HG03565 (cell line): ENCODE measurements around the gene SLC12A8.

Experiments
- ATAC-seq: cut with Tn5 transposase; IDR thresholded peaks from one replicate; pipeline ENCODE4 v1.9.1; 2021; ENCODE audit warnings: mild to moderate bottlenecking, moderate library complexity; ENCODE audit not compliant: unreplicated experiment

The SLC12A8 gene

GRCh38 chr3:125214738-125215137 is 2.2 kb upstream of the SLC12A8 start:
- ATAC-seq = no peak

GRCh38 chr3:125213946-125214542 is 1.5 kb upstream of the SLC12A8 start:
- ATAC-seq = no peak

DNA sequence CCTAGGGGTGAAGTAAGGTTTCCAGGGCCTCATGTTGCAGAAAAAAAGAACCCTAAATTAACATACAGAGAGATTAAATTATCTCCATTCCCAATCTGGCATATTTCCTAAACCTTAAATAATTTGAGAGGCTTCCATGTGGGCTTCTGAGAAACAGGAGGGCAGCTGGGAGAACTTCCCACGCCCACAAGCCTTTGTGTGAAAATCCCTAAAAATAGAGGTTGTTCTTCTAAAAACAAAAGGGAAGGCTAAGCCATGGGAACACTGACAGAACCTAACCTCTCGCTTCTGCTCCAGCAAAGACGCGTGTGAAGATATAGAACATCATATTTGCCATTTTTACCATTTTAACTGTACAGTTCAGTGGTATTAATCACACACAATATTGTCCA is 812 bp upstream of the SLC12A8 start:
- ATAC-seq = no peak

GRCh38 chr3:125212091-125212508 is 448 bp downstream of the SLC12A8 start:
- no peak for ATAC-seq

DNA sequence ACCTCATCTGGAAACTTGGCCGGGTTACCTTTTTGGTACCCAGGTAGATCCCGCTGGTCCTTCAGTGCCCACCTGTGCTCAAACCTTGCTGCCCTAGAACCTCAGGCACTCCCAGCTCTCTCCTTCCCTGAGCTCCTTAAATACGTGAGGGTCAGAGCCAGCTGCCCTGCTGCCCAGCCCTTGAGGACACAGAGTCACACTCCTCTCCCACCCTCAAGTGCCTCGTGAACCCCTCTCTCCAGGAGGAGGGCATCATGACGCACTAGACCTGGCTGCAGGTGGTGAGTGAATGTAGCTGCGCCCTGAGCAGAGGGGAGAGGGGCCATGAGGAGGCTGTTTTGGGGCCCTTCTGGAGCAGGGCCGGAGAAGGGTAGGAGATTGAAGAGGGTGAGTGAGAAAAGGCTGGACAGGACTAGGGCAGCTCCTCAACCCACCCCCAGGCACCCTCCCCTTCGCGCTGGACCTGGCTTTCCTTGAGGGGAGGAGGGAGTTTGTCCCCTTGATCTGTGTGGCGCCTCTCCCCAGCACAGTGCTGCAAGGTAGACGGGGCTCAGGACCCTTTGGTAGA is 941 bp downstream of the SLC12A8 start:
- no peak for ATAC-seq

- no peak for ATAC-seq
Observed at GRCh38 chr3:125207949-125208568, 4.5 kb downstream of the SLC12A8 start.

DNA sequence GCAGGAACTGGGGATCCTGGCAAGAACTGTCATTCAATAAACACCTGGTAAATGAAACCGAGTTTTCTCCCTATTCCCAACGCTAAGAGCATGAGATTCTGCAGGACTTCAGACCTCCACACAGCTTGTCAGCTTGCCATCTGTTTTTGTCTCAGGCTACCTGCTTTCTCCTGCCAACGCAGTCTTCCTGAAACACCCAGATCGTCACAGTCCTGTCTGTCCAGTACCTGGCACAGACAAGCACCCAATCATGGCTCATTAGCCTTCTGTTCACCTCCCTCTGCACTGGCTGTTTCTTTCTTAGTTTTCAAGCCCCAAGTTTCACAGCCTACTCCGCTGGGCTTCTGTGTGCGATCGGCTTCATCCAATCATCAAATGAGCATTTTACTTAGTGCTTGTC is 5.0 kb downstream of the SLC12A8 start:
- no peak for ATAC-seq

DNA sequence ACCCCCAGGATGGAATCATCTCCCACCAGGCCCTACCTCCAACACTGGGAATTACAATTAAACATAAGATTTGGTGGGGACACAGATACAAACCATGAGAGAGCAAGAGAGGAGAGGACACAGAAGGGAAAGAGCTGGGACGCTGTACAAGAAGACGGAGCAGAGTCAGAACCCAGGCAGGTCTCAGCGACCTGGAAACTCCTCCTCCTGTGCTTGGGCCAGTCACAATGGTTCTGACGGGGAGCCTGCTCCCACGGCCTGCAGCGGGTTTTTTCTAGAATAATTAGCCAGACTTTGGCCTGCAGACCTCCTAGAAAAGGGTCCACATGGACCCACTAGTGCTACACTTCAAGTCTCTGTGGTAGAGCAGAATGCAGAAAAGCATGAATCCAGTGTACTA is 5.6 kb downstream of the SLC12A8 start:
- no peak for ATAC-seq

DNA sequence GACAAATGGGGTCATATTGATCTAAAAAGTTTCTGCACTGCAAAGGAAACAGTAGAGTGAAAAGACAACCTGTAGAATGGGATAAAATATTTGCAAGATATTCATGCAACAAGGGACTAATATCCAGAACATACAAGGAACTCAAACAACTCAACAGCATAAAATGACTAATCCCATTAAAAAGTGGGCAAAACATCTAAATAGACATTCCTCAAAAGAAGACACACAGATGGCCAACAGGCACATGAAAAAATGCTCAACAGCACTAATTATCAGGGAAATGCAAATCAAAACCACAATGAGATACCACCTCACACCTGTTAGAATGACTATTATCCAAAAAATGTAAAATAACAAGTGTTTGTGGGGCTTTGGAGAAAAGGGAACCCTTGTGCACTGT is 8.8 kb downstream of the SLC12A8 start:
- ATAC-seq = no peak

GRCh38 chr3:125202197-125202596 is 10.4 kb downstream of the SLC12A8 start:
- no peak for ATAC-seq

DNA sequence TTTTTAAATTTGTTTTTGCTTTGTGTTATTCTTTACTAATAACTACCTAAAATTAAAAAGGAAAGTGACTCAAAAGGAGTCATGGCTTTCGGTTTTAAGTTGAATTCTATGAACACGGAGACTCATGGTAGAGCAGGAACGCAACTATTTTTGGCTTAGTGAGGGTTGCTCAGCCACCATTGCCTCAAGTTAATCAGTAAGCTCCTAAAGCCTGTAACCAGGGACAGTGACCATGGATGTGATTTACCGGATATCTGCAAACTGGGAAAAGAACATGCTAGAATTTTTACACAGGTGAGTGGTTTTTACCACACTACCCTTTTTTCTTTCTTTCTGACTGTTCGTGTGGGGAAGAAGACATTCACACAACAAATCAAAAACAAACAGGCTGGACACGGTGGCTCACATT is 11.8 kb downstream of the SLC12A8 start:
- ATAC-seq = peak; percentile 69

DNA sequence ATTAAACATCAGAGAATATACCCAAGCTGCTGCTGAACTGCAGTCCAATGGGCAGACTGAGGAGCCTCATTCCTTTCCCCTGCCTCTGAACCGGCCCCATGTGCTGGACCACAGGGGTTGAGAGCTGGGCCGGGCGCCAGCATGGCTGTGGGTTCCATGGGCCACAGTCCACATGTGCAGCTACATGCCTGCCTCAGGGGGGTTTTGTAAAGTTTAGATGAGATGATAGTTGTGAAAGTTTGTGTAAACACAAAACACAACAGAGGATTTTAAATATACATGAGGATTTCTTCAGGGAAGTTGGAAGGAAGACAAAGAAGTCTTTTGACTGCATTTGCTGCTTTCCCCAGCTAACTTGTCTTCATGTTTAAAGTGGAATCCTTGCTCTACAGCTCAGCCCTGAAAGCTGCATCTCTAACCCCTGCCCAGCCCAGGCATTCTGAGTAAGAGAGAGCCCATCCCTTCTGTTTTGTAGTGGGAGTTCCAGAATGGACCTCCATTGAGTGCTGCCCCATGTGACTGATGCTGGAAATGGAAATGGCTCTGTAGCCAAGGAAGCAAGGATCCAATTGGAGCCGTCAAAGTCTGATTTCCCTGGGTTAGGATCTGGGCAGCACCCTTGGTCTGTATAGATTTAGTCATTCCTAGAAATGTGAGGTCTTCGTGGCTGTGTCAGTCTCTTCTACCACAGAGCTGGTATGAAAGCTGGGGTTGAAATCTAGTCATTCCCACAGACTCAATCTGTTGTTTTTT is 17.5 kb downstream of the SLC12A8 start:
- ATAC-seq = no peak

GRCh38 chr3:125194061-125194848 is 18.3 kb downstream of the SLC12A8 start:
- ATAC-seq = no peak

GRCh38 chr3:125192190-125193035 is 20.1 kb downstream of the SLC12A8 start:
- ATAC-seq = no peak

DNA sequence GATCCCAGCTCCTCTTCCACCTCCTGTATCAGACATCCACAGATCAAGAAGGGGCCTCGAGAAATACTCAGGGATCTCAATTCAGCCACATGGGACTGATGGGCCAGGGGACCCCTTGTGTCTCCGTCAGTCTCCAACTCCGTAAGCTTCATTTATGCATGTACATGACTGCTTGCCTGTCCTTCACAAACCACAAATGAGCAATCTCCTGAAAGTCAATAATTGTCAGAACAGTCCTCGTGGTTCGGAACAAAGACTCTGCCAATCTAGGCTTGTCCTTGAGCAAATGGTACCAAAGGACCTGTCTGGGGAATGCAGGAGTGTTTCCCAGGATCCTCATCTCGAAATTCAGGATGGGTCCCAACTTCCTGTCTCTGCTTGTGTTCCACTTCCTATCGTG is 20.8 kb downstream of the SLC12A8 start:
- no peak for ATAC-seq

DNA sequence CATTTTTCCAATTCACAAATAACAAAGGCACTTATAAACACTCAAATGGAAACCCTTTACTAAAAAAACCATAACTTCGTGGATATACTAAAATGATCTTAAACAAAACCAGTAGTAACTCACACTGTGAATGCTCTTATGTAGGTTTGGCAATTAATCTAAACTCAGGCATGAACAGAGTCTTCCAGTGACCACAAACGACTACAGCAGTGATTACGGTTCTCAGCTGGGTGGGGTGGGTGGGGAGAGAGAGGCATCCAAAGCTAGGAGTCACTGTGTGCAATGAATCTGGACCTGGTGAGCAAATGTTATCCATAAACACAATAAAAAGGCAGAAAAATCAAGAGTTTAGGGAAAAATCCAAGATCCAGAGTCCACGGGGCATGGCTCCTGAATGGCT is 21.3 kb downstream of the SLC12A8 start:
- ATAC-seq = no peak

DNA sequence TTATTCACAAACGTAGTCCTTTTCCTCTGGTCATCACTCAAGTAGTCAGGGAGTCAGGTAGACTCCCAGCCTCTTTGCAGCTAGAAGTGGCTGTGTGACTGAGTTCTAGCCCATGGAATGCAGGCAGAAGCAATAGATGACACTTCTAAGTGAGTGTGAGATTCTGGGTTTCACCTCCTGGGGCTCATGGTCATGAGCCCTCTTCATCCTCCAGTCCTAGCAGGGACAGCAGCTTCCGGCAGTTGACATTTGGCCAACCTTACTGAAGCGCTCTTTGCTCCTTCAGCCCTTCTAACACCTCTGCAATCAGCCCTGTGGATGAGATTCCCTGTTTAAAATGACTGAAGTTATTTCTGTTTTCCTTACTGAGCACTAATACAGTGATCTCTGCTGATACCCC is 21.8 kb downstream of the SLC12A8 start:
- ATAC-seq = no peak

DNA sequence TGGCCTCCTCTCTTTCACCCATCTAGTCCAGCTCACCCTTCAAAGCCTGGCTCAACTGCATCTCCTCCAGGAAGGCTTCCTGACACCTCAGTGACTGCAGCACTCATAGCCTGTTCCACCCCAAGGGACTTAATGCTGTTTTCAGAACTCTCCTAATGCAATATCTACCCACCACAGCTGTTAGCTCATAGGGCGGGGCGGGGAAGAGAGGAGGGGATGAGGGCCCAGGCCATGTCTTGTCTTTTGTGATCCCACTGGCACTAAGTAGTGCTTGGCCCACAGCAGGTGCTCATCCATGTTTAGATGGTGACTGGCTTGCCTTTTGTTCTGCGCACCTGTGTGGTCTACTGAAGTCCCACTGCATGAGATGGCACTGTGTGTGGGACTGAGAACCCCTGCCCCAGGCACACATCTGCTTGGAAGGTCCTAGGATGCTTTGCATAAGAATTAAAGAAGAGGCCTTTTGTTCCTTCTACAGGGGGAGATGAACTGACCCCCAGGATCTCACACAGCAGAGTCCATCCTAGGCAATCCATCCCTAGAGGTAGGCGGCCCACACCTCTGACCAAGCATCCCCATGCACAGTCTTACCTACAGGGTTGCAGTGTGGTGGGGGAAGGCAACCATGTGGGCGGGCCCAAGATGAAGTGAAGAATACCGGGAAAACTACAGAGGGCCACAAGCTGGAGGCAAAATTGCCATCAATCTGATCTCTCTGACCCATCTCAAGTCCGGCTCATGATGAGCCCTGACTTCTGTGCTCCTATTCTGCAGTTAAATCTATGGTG is 23.0 kb downstream of the SLC12A8 start:
- ATAC-seq = no peak

DNA sequence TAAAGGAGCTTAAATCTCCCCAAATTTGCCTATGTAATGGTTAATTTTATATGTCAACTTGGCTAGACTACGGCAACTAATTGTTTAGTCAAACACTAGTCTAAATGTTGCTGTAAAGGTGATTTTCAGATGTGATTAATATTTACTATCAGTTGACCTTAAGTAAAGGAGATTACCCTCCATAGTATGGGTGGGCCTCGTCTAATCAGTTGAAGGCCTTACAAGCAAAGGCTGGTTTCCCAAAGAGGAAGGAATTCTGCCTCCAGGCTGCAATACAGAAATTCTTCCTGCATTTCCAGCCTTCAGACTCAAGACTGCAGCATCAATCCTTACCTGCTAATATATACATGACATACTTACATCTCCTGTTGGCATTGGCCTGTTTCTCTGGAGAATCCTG is 23.6 kb downstream of the SLC12A8 start:
- no peak for ATAC-seq

- no peak for ATAC-seq
Observed at GRCh38 chr3:125187599-125187910, 25.0 kb downstream of the SLC12A8 start.
